ENCODE results near the gene CHD6.

DNA sequence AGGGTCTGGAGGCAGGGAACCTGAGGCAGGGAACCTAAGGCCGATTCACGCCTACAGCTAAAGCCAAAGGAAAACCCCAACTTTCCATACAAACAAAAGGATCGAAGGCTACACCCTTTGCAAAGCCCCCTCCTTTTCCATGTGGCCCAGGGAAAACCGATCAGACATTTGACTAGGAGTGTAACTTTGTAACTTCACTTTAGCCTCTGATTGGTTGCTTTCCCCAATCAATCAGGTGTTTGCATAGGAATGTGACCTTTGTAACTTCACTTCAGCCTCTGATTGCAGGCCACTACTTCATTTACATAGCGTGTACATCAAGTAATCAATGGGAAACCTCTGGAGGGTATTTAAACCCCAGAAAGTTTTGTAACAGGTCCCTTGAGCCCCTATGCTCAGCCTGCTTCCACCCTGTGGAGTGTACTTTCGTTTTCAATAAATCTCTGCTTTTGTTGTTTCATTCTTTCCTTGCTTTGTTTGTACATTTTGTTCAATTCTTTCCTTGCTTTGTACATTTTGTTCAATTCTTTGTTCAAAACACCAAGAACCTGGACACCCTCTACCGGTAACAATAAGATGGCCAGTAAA lies 43.3 kb downstream of the CHD6 start:
- TF ChIP-seq POLR2A (IDR thresholded peaks at IDR 0.05; ENCODE audit: low read depth, low read length) (no peak), TAF1 (IDR thresholded peaks at IDR 0.05; ENCODE audit: low read depth, low read length) (no peak), POLR2AphosphoS5 (IDR thresholded peaks at IDR 0.05; ENCODE audit: low read depth, low read length) (no peak), POU2F2 (IDR thresholded peaks at IDR 0.05; ENCODE audit: low read depth, low read length) (no peak), SPI1 (IDR thresholded peaks at IDR 0.05; ENCODE audit: low read depth, low read length) (no peak), PAX5 (IDR thresholded peaks at IDR 0.05; ENCODE audit: insufficient read depth, low read length, severe bottlenecking) (no peak)

All from GM12891 (cell line).